Measurements from ENCODE around the gene DECR2. TPM values are rescaled to one million over a fixed set of nuclear protein-coding genes. Genes with fewer than 3 reads are reported as not detected.
A peak's percentile ranks its signal among the peaks of the same experiment; 100 is the strongest.

The DECR2 gene
- total and polyA plus RNA-seq, 9 of the 15 experiments (the other 6 are each of a cell fraction or from before 2014, with no cell fraction given) = 1.0 to 31.9 (median 10.3) TPM

GRCh38 chr16:398561-399339 is 2.9 kb upstream of the DECR2 start:
- ATAC-seq (peak; percentile 4; the same call in 1 of the 3 replicates), FAIRE-seq (peak; percentile 60), DNase-seq (ENCODE audit: extremely low read depth in 1 of 4, low spot score in 3 of 4) (peak in 1 of 4 experiments; percentile 68)
- Histone ChIP-seq H3K9me1 (ENCODE audit: control insufficient read depth, insufficient read depth, low read length) (no peaks in the 10 kb centered on the region), H3K9ac (ENCODE audit: insufficient read depth in 1 of 2, low read depth in 2 of 2, low read length in 2 of 2) (peak overlapping the region; percentile 60 to 95), H4K20me1 (replicated peaks; ENCODE audit: control insufficient read depth, insufficient read depth, low read length) (no peaks in the 10 kb centered on the region), H3K27ac (ENCODE audit: extremely low read depth, low read depth, low read length) (peak overlapping the region; percentile 79), H3K4me2 (ENCODE audit: insufficient read depth, low read length) (peak overlapping the region; percentile 86), H3K4me3 (peak overlapping the region; percentile 70), H3K4me1 (replicated peaks in 1 of 2; ENCODE audit: control insufficient read depth in 2 of 2, insufficient read depth in 2 of 2, low read length in 2 of 2) (peaks cover 29 to 66% of the 10 kb centered on the region in 2 experiments), H3K79me2 (ENCODE audit: control insufficient read depth, insufficient read depth, low read length) (peaks cover 65% of the 10 kb centered on the region), H3K27me3 (ENCODE audit: control insufficient read depth in 2 of 2, insufficient read depth in 2 of 2, low read length in 2 of 2) (no peaks in the 10 kb centered on the region), H3K36me3 (ENCODE audit: control insufficient read depth, insufficient read depth, low read length) (peaks cover 24% of the 10 kb centered on the region), H3K9me3 (replicated peaks; ENCODE audit: control insufficient read depth, insufficient read depth, low read depth, low read length) (no peaks in the 10 kb centered on the region), H2AFZ (ENCODE audit: low read depth, low read length) (no peak overlapping the region)
- intact Hi-C loops (cut with micrococcal nuclease) (loop anchor here (5.0 to 10.0 kb wide), 3 partner anchors 86 to 284 kb away; partner anchors contain the start of genes JMJD8, RHOT2 and STUB1), in situ Hi-C loops (cut with MboI) (loop anchor here (10.0 kb wide), 1 partner anchor 276 kb away; the partner anchor contains the start of gene RHBDL1)
- BruUV-seq (replicated peaks) = no TSS peak
- ChIA-PET CTCF (ENCODE audit: low intra/inter-chr PET ratio) (interaction anchor here (0.6 to 0.7 kb wide), 2 partner anchors 28 to 265 kb away, joined by 3 read pairs; no protein-coding TSS in a partner anchor), POLR2A (interaction anchor here (0.5 to 1.5 kb wide), 5 partner anchors 10 to 97 kb away, joined by 3 to 5 read pairs (median 4); partner anchors contain the start of gene RAB11FIP3)
- WGBS (ENCODE audit: insufficient coverage, low coverage, missing lambda C conversion rate) = 41% methylated on average over 23 of the region's 24 CpGs
- TF ChIP-seq FOXJ2 (tag; IDR thresholded peaks at IDR 0.05) (no peak), KDM1A (IDR thresholded peaks at IDR 0.05) (peak in 1 of 2 experiments; percentile 27; a peak in 1 of 4 replicates), FOXA3 (CRISPR knock-in tag; conservative IDR thresholded peaks at IDR 0.05 in 1 of 2, IDR thresholded peaks at IDR 0.05 in 1 of 2) (no peak), ATF7 (IDR thresholded peaks at IDR 0.05) (no peak), ZBTB33 (CRISPR knock-in tag; IDR thresholded peaks at IDR 0.05) (0 out of 2 replicates have a peak, but pooled peaks have one; percentile 66), MNT (conservative IDR thresholded peaks at IDR 0.05) (no peak; a peak in 1 of 4 replicates), ARID4B (CRISPR knock-in tag; IDR thresholded peaks at IDR 0.05) (peak; percentile 45; the same call in 1 of the 2 replicates)

All from K562 (cell line).